Measurements from ENCODE around the gene DCAF4L1.
A peak's percentile ranks its signal among the peaks of the same experiment; 100 is the strongest.

DCAF4L1 gene, protein sequence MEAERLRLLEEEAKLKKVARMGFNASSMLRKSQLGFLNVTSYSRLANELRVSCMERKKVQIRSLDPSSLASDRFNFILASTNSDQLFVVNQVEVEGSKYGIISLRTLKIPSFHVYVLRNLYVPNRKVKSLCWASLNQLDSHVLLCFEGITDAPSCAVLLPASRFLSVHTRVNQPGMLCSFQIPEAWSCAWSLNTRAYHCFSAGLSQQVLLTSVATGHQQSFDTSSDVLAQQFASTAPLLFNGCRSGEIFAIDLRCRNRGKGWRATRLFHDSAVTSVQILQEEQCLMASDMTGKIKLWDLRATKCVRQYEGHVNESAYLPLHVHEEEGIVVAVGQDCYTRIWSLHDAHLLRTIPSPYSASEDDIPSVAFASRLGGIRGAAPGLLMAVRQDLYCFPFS

DNA sequence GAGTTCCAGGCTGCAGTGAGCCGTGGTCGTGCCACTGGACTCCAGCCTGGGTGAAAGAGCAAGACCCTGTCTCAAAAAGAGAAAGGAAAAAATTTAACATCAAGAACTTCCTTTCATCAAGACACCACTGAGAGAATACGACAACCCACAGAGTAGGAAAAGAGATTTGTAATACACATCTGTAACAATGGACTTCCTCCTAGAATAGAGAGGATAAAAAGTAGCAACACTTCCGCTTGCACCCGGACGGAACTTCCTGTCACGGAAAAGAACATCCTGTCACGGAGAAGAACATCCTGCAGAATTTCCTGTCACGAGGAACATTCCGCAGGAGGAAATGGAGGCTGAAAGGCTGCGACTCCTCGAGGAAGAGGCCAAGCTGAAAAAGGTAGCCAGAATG, at the start of gene DCAF4L1:
DCAF4L1 (plus strand) TSS at position 301 of the 400 bp plus-strand sequence; CDS start at position 338, 37 bp downstream.
- DNase-seq: no peak

DNA sequence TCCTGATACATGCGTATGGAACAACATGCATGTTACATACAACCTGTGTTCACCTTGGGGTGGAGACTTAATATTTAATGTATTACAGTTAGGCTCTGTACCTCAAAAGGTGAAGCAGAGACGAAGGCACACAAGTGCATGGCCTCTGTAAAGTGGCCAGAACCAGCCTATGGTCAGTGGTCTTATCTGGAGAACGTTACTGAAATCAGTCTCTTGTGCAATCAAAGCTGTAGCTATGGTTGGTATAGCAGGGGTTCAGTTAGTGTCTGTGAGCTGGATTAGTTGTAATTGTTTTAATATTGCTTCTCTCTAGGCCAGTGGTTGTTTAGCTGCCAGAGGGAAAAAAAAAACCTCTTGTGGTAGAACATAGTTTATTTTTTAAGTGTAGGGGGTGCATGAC, 48.6 kb upstream of the DCAF4L1 start:
- no peak for DNase-seq

DNA sequence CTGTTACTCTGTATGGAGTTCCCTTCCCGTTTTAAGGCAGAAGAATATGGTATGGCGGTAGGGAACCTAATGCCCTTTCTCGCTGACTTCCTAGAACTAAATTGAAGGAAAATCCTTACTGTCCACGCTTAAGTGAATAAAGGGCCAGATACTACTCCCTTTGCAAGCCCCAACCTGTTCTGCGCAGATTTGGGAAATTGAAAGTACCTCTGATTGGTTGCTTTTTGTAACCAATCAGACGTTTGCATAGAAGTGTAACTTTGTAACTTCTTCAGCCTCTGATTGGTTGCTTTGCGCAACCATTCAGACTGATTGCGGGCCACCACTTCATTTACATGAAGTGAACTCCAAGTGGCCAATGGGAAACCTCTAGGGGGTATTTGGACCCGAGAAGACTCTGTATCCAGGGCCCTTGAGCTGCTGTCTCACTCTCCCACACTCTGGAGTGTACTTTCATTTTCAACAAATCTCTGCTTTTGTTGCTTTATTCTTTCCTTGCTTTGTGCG, 47.5 kb upstream of the DCAF4L1 start:
- DNase-seq: no peak

DNA sequence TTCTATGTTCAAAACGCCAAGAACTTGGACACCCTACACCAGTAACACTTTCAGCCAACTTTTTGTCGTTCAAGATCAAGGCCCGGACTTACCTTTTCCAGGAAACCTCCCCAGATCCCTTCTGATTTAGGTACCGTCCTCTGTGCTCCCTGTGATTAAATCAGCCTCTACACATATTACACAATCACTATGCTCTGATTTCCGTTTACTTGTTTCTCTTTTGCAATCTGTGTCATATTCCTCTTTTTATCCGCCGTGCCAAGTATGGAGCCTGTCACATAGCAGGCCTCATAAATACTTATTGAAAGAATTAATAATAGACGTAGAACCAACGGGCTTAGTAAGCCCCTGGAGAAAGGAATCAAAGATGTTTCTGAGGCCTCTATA, 47.0 kb upstream of the DCAF4L1 start:
- DNase-seq: no peak

DNA sequence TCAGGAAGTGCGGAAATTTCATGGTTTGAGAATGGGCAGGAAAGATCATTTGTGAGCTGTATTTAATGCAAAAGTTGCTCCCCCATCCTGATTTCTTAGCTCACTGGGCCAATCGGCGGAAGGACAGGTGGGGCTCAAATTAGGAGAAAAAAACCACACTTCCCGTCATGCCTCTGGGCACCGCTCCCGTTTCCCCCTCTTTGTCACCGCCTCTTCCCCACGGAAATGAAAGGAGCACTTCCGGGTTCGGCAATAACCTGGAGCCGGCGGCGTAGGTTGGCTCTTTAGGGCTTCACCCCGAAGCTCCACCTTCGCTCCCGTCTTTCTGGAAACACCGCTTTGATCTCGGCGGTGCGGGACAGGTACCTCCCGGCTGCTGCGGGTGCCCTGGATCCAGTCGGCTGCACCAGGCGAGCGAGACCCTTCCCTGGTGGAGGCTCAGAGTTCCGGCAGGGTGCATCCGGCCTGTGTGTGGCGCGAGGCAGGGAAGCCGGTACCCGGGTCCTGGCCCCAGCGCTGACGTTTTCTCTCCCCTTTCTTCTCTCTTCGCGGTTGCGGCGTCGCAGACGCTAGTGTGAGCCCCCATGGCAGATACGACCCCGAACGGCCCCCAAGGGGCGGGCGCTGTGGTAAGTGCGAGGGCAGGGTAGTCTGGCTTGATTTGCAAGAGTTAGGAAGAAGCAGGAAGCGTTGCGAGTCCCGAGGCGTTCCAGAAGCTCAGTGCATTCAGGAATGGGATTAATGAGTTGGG, 46.5 kb upstream of the DCAF4L1 start, which contains the start of gene TMEM33:
TMEM33 (plus strand) TSS at position 529 of the 751 bp plus-strand sequence; CDS start at position 585, 56 bp downstream.
- peak; percentile 87 for DNase-seq

DNA sequence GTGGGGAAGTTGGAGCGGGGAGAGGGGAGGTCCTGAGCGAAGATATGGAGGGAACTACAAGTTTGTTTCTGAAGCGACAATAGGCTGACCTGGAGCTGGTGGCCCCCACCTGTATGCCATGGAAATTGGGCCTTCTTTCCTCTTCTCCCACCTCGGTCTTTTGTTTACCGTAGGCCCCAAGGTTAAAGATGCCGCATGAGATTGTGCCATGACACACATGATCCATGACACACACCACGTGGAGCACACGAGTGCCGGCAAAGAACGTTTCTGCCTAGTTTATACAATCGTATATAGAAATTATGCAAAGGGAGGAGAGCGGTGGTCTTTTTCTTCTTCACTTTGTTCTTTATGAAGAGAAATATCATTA, 45.9 kb upstream of the DCAF4L1 start:
- DNase-seq: peak; percentile 55

DNA sequence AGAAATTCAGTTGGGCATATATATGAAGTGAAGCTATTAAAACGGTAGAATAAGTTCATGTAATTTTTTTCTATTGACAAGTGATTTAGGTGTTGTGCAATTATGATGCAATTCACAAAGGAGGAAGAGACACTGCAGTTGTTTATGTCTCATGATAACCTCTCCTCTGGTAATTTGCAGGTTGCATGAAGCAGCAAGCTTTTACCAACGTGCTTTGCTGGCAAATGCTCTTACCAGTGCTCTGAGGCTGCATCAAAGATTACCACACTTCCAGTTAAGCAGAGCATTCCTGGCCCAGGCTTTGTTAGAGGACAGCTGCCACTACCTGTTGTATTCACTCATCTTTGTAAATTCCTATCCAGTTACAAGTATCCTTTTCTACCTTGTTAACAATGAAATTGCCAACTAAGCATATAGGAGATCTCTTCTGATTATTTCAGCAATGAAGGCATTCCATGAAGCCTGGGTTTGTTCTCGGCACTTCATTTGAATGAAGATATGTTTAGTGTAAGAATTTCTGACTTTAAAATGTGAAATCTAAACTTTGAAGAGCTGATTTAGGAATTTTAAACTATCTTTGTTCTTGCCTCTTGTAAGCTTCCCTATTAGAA, 42.4 kb upstream of the DCAF4L1 start:
- no peak for DNase-seq

DNA sequence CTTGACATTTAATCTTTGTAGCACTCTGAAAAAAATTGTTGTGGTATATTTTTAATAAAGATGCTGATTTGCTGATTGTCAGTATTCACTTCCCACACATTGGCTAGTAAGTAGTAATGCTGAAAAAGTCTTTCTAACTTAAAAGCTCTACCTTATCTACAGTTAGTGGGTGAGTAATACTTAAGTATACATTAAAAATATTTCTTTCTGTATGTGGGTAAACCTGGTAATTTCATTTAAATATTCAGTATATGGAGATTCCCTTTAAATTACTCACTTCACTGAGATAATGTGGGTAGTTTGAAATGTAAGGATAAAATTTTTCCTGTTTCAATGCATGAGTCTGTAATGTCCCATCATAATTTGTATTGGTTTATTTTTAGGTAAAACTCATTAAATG, 40.7 kb upstream of the DCAF4L1 start:
- no peak for DNase-seq

DNA sequence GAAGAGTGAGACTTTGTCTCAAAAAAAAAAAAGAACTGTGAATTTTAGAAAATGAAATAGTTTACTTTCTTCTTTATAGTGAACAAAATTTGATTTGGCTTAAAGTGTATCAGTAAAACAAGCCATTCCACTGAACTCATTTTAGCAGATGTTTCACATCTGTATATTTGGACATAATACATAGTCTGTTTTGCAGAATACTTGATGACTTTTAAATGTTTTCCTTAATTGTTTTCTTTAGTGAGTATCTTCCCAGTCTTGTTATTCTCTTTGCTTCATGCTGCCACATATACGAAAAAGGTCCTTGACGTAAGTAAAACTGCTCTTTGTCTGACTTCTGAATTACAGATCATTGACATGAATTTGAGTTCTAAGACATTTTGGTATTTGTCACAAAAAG, 38.0 kb upstream of the DCAF4L1 start:
- no peak for DNase-seq

DNA sequence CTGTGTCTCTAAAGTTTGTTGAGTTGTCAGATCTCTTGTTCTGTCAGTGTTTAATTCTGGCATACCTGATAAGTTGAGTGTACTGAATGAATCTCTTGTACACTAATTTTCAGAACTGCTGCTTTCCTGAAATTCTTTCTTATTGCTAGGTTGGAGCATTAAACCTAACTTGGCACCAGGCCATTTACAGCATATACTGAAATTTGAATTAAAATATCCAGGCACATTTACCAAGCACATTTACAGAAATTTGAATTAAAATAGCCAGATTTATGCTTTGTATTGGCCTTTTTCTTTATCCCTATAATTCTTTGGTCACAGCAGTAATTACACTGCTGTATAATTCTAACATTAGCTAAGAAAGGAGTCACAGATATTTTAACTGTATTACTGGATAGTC, 37.5 kb upstream of the DCAF4L1 start:
- no peak for DNase-seq

DNA sequence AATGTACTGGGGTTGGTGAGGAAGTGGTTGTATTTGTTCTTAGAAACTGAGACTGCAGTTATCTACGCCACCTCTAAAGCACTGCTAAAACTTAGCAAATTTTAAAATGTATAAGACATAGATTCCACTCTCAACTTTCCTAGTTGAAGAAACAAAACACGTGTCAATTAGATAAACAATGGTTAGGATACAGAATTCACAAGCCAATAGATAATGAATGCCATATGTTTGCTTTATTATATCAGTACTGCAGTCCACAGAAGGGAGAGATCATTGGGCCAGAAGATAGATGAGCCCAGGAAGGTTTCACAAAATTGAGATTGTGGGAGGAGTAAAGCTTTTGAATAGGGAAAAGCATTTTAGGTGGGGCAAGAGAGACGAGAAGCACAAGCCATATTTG, 32.0 kb upstream of the DCAF4L1 start:
- DNase-seq: no peak

DNA sequence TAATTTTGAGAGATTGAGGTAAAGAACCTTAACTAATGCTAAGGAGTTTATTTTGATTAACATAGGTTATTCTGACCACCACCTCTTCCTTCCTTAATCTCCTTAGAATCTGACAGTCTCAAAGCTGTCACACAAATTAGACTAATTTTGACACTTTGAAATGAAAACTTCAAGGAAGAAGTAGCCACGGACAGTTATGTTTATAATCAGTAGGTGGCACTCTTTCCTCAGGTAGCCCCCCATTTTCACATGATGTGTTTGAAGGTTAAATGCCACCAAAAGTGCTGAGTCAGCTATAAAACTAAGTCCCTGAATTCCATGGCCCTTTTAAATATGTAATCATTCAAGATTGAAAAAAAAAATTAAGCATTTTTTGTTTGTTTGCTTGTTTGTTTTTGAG, 23.9 kb upstream of the DCAF4L1 start:
- DNase-seq: no peak

DNA sequence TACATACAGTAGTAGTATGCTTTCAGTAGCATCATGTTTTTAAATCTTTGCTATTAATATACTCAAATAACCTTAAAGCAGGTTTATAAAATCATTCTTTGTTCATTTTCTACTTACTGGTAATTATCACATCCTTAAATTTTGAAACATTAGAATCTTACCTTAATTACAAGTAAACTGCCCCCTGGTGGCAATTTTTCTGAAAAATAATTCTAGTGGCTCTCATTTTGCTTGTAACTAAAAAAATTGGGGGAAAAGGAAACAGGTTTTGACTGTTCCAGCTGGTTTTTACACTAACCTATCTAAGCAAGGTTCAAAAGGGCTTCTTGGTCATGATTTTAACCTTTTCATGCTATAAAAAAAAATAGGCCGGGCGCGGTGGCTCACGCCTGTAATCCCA, 18.5 kb upstream of the DCAF4L1 start:
- no peak for DNase-seq

DNA sequence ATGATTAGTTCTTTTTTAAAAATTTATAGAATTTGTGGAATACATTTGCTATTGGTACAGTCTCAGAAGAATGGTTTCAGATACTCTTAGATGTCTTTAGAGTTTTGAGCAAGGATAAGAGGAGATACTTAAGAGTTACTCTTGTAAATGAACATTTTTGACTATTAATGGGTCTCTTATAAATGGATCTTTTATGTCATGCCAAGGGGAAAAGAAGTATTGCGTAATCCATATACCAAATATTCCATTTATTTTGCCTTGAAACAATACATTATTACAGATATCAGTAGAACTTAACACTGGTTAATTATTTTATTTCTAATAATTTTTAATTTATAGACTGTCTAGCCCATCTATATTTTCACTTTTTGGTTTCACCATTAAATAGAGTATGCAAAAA, 17.2 kb upstream of the DCAF4L1 start:
- no peak for DNase-seq

DNA sequence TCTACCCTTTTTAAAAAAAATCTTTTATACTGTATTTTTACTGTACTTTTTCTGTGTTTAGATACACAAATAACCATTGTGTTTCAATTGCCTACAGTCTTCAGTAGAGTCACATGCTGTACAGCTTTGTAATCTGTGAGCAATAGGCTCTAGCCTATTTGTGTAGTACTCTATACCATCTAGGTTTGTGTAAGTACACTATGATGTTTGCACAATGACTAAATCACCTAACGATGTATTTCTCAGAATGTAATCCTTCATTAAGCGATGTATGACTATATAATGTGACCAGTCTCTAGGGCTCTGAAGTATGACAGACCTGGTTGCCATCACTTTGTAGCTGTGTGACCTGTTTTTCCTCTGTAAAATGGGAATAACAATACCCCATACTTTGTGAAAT, 14.2 kb upstream of the DCAF4L1 start:
- no peak for DNase-seq

DNA sequence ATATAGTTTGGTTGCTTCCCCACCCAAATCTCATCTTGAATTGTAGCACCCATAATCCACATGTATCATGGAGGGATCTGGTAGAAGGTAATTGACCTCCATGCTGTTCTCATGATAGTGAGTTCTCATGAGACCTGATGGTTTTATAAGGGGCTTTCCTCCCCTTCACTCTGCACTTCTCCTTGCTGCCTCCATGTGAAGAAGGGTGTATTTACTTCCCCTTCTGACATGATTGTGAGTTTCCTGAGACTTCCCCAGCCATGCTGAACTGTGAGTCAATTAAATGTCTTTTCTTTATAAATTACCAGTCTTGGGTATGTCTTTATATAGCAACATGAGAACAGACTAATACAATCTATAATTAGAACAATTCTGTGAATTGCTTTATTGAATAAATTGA, 11.9 kb upstream of the DCAF4L1 start:
- DNase-seq: no peak

DNA sequence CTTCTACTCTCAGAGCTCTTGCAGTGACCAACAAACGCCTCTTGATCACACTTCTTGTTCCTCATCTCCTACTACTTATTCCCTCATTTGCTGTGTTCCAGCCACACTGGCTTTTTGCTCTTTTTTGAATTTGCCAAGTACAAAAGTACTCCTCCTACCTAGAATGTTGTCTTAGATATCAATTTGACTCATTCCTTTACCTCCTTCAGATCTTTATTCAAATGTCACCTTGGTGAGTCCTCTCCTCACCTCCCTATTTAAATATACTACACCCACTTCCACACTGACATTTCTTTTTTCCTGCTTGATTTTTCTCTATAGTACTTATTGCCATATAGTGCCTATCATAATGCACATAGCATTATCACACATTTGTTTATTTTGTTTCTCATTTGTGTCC, 6.2 kb upstream of the DCAF4L1 start:
- DNase-seq: no peak

DNA sequence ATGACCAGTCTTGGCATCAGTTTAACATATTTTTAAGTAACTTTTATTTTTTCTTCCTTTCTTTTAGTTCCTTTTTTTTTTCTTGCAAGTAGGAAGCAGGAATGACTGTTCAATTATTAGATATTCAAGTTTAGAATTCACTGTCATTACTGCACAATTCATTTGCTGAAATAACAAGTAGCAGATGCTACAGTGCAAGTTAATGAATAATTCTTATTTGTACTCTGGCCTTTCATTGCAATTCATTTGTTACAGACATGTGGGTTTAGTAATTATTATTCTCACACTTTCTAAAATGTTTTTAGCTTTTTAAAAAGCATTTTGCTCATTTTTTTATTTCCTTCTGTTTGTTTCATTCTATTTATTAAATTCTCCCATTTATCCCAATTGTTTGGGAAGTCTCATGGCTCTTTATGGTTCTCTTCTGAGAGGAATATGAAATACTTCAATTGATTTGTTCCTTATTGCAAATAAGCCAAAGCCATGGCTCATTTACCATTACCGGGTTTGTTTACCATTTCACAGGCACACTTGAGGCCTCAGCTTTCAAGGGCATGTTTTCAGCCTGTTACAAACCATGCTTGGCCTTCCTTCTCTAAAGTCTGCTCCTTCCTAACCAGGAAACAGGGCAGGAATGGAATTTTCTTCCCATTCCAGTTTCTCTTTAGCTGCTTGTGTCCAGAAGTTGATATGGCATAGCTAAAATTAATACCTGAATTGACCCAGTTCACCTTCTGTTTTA, 4.6 kb upstream of the DCAF4L1 start:
- DNase-seq: no peak

DNA sequence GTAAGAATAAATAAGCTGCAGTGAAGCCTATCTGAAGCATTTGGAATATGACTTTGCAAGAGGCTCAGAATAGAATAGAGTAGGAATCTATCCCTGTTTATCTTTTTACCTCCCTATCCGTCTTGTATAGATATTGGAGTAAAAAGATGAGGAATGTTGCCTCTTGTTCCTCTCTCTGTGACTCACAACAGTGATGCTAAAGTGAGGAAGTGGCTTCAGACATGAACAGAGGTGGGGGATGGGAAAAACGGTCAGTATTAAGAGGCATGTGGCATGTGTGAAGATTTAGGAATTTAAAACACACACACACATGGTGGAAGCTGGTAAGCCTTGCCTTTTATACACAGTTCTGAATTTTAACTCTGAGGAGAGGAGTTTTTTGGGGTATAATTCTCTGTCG, 3.8 kb upstream of the DCAF4L1 start:
- no peak for DNase-seq

DNA sequence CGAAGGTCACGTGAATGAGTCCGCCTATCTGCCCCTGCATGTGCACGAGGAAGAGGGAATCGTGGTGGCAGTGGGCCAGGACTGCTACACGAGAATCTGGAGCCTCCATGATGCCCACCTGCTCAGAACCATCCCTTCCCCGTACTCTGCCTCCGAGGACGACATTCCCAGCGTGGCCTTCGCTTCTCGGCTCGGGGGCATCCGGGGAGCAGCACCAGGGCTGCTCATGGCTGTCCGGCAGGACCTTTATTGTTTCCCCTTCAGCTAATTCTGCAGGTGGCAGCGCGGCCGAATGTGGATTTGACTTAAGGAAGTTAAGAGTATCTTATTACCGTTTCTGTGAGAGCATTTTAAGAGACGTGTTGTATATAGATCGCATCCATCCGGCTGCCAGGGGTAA, 1.2 kb downstream of the DCAF4L1 start:
- no peak for DNase-seq

DNA sequence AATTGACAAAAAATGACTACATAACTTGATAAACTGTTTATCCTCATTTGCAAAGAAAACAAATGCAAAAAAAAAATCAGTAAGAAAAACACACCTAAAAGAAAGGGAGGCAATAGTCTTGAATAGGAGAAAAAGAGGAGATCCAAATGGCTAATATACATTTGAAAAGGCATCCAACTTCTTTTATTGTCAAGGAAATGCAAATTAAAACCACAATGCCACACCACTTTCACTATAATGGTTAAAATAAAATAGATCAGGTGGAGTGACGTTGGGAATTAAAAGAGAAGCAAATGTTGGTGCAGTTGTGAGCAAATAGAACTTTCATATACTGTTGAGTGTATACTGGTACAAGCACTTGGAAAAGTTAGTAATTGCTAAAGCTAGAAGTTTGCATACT, 3.6 kb downstream of the DCAF4L1 start:
- DNase-seq: no peak

DNA sequence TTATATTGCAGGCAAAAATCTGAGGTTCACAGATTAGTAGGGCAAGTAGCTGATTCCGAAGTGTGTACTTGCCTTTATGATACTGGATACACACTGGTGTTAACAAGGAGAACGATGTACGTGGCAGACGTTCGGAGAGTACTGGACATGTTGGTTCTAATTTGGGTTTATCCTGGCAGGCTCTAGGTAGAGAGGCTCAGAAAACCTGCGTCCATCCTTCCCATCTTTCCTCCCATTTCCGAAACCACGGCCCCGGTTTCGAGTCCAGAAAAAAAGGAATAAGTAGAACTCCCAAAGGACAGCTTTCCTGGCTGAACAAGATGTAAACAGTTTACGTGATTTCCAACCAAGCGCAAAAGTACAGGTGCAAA, 8.4 kb downstream of the DCAF4L1 start:
- DNase-seq: no peak
